Smooth muscle cell (in vitro differentiated cells): ENCODE data around the gene FMNL3. TPM values are rescaled to one million over a fixed set of nuclear protein-coding genes. Genes with fewer than 3 reads are reported as not detected.

Experiments
- DNase-seq: peaks from one replicate; lab custom pipeline; 2025; ENCODE audit not compliant: unreplicated experiment; lab: John Stamatoyannopoulos, UW
- H2AFZ ChIP-seq: fragments of 200-600 bp; sonication (generic); 2 replicates; pipeline ENCODE4 v1.6.0; 2016; ENCODE audit warnings: antibody characterized with exemption, low read depth, mild to moderate bottlenecking
- H3F3A ChIP-seq: fragments of 200-600 bp; sonication (generic); 2 replicates; pipeline ENCODE4 v1.6.0; 2017; ENCODE audit warnings: antibody characterized with exemption, low read depth
- H3K27ac ChIP-seq: fragments of 200-600 bp; sonication (generic); 2 replicates; pipeline ENCODE4 v1.5.1; 2016; ENCODE audit warnings: low read depth, mild to moderate bottlenecking
- H3K27me3 ChIP-seq: fragments of 200-600 bp; sonication (generic); 2 replicates; pipeline ENCODE4 v1.6.1; 2016; ENCODE audit warnings: low read depth, mild to moderate bottlenecking
- H3K36me3 ChIP-seq: fragments of 200-600 bp; sonication (generic); 2 replicates; pipeline ENCODE4 v1.5.1; 2016; ENCODE audit warnings: low read depth
- H3K4me1 ChIP-seq: fragments of 200-600 bp; sonication (generic); 2 replicates; pipeline ENCODE4 v1.5.1; 2016; ENCODE audit warnings: low read depth
- H3K4me2 ChIP-seq: fragments of 200-600 bp; sonication (generic); 2 replicates; pipeline ENCODE4 v1.6.0; 2016; ENCODE audit warnings: mild to moderate bottlenecking
- H3K4me3 ChIP-seq: fragments of 200-600 bp; sonication (generic); 2 replicates; pipeline ENCODE4 v1.5.1; 2016; ENCODE audit warnings: mild to moderate bottlenecking
- H3K79me2 ChIP-seq: fragments of 200-600 bp; sonication (generic); 2 replicates; pipeline ENCODE4 v1.6.0; 2016; ENCODE audit warnings: low read depth, mild to moderate bottlenecking
- H3K9ac ChIP-seq: fragments of 200-600 bp; sonication (generic); 2 replicates; pipeline ENCODE4 v1.6.0; 2016; ENCODE audit warnings: low read depth
- H3K9me3 ChIP-seq: fragments of 200-600 bp; sonication (generic); replicated peaks from 2 replicates; pipeline ENCODE4 v1.5.1; 2016; ENCODE audit warnings: low read depth
- H4K20me1 ChIP-seq: fragments of 200-600 bp; sonication (generic); 2 replicates; pipeline ENCODE4 v1.6.0; 2016; ENCODE audit warnings: low read depth
- WGBS: methylation state at CpG from one replicate; pipeline ENCODE4 v1.1.7; 2016; ENCODE audit warnings: low lambda C conversion rate; 5-methylcytosine and 5-hydroxymethylcytosine counted together
- polyA plus RNA-seq: library from polyadenylated mRNA; unstranded; fragments of >200 nt; fragmentation: Nextera tagmentation; extraction: Ambion mirVana; gene quantifications from 2 replicates; pipeline ENCODE4 v1.2.1, GENCODE V29; 2016
- total RNA-seq: library from RNA; depleted of rRNA; stranded (reverse); fragments of >200 nt; gene quantifications from 2 replicates; pipeline ENCODE4 v1.2.3, GENCODE V29; 2014
- TF ChIP-seq, protein P1 (sequence below): fragments of 200-600 bp; sonication (generic); IDR thresholded peaks from 2 replicates; pipeline ENCODE4 v1.5.1; 2017; ENCODE audit warnings: borderline replicate concordance, mild to moderate bottlenecking, antibody characterized with exemption; ENCODE audit not compliant: insufficient read depth, poor library complexity, severe bottlenecking

The FMNL3 gene
- total and polyA plus RNA-seq, 2 experiments from 2014 or later: 18.3 to 21.7 TPM

DNA sequence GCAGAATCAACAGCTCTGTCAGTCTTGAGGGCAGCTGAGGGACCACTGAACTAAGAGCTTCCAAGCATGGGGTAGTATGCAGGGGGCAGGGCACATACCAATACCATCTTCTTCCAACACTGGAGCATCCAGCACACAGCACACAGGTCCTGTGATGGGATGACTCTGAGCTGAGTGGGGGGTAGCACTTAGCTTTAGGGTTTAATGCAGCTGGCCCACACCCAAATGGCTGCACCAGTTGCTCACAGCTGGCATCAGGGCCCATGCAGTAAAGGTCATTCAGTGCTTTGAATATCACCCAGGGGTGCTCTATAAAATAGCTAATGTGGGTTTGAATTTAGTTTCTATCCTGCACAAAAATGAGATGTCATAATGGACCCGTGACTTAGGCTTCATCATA, 103.5 kb downstream of the FMNL3 start:
- WGBS: 92% methylated on average over 1 of the region's 1 CpG
- TF ChIP-seq, protein P1, sequence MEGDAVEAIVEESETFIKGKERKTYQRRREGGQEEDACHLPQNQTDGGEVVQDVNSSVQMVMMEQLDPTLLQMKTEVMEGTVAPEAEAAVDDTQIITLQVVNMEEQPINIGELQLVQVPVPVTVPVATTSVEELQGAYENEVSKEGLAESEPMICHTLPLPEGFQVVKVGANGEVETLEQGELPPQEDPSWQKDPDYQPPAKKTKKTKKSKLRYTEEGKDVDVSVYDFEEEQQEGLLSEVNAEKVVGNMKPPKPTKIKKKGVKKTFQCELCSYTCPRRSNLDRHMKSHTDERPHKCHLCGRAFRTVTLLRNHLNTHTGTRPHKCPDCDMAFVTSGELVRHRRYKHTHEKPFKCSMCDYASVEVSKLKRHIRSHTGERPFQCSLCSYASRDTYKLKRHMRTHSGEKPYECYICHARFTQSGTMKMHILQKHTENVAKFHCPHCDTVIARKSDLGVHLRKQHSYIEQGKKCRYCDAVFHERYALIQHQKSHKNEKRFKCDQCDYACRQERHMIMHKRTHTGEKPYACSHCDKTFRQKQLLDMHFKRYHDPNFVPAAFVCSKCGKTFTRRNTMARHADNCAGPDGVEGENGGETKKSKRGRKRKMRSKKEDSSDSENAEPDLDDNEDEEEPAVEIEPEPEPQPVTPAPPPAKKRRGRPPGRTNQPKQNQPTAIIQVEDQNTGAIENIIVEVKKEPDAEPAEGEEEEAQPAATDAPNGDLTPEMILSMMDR: no peak
- Histone ChIP-seq H3K27ac (no peak overlapping the region), H3K9ac (no peak overlapping the region), H3K4me2 (no peak overlapping the region), H4K20me1 (no peaks in the 10 kb centered on the region), H3K79me2 (no peaks in the 10 kb centered on the region), H3K27me3 (no peaks in the 10 kb centered on the region), H3K9me3 (no peaks in the 10 kb centered on the region), H3K4me3 (no peak overlapping the region), H2AFZ (no peak overlapping the region), H3K36me3 (no peaks in the 10 kb centered on the region), H3K4me1 (no peaks in the 10 kb centered on the region), H3F3A (no peaks in the 10 kb centered on the region)
- no peak for DNase-seq

DNA sequence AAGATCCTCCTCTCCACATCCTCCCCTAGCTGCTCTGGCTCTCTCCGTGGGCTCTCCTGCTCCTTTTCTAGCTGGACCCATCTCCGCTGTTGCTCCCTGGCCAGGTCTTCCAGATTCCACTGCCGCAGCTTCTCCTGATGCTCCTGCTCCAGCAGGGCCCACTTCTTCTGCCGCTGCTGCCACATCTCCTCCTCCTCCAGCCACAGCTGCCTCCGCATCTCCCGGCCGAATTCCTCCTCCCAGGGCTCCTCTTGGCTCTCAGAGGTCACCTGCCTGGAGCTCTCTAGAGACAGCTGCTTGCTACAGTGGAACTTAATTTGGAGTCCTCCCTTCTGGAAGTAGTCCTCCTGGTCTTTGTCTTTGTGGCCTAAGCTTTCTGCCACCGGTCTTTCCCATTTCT, 107.2 kb downstream of the FMNL3 start:
- Histone ChIP-seq H3K9ac (no peak overlapping the region), H3K9me3 (no peaks in the 10 kb centered on the region), H3K4me1 (no peaks in the 10 kb centered on the region), H2AFZ (no peak overlapping the region), H3K79me2 (no peaks in the 10 kb centered on the region), H3K36me3 (no peaks in the 10 kb centered on the region), H3K4me2 (no peak overlapping the region), H3K4me3 (no peak overlapping the region), H4K20me1 (no peaks in the 10 kb centered on the region), H3F3A (no peaks in the 10 kb centered on the region), H3K27ac (no peak overlapping the region), H3K27me3 (no peaks in the 10 kb centered on the region)
- 96% methylated on average over 8 of the region's 8 CpGs for WGBS
- TF ChIP-seq, protein P1: no peak
- DNase-seq: no peak

DNA sequence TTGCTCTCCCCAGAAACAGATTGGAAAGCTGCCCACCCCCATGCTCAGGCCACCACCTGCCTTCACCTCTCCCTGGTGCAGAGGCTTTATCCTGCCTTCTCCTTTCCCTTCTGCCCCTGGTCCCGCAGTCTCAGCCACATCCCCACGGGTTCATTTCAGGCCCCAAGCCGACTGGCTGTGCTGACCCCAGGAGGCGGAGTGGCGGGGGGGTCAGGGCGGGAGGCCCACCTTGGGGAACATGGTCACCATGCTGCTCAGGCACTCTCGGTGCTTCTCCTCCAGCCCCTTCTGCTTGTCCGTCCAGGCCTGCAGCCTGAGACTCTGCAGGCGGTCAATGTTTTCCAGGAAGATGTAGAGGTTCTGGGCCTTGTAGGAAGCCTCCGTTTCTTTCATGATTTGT, 108.7 kb downstream of the FMNL3 start:
- Histone ChIP-seq H3K79me2 (no peaks in the 10 kb centered on the region), H3K9ac (no peak overlapping the region), H3K27ac (no peak overlapping the region), H2AFZ (no peak overlapping the region), H3F3A (no peaks in the 10 kb centered on the region), H4K20me1 (no peaks in the 10 kb centered on the region), H3K4me2 (no peak overlapping the region), H3K27me3 (no peaks in the 10 kb centered on the region), H3K4me3 (no peak overlapping the region), H3K36me3 (no peaks in the 10 kb centered on the region), H3K4me1 (no peaks in the 10 kb centered on the region), H3K9me3 (no peaks in the 10 kb centered on the region)
- TF ChIP-seq, protein P1: no peak
- no peak for DNase-seq
- 95% methylated on average over 10 of the region's 10 CpGs for whole genome bisulfite sequencing

DNA sequence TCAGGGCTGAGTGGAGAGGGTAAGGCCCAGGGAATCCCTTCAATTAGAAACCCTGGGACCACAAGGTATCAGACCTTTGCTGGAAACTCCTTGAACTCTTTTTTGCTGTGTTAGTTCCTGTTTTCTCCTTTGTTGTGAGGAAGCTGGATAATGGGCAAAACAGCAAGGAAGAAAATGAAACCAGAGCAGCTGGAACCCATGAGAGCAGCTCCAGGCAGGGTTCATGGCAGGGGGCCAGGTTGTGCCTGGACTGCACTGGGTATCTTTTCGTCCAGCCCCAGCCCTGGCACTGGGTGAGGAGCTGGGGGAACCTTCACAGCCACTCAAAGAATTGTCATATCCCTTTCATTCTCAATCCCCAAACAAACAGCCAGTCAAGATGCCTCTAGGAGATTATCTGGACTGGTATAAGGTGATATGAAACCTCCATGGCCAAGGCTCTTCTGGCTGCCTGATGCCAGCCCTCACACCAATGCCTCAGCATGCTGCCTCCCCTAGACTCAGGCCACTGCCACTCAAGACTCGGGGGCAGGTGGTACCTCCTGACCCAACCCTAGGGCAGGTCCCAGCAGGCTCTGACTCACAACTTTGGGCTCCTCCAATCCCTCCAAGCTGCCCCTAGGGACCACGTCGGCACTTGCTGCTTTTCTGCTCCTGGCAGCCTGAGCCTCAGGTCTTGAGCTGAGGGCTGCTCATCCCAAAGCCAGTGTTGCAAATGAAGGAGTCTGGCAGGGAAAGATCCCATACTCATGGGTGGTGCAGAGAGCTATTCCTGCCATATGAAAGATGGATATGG, 118.3 kb downstream of the FMNL3 start:
- H3K27ac ChIP-seq: no peak overlapping the region
- no peaks in the 10 kb centered on the region for H3K36me3 ChIP-seq
- no peak overlapping the region for H3K4me3 ChIP-seq
- DNase-seq: no peak
- H3K4me1 ChIP-seq: no peaks in the 10 kb centered on the region
- no peaks in the 10 kb centered on the region for H3K9me3 ChIP-seq
- no peak overlapping the region for H3K9ac ChIP-seq
- no peaks in the 10 kb centered on the region for H4K20me1 ChIP-seq
- WGBS: 93% methylated on average over 4 of the region's 4 CpGs
- no peaks in the 10 kb centered on the region for H3K27me3 ChIP-seq
- no peaks in the 10 kb centered on the region for H3K79me2 ChIP-seq
- TF ChIP-seq, protein P1: no peak
- no peak overlapping the region for H2AFZ ChIP-seq
- no peak overlapping the region for H3K4me2 ChIP-seq
- H3F3A ChIP-seq: no peaks in the 10 kb centered on the region
